ENCODE measurements around the gene TMTC1. TPM values are rescaled to one million over a fixed set of nuclear protein-coding genes. Genes with fewer than 3 reads are reported as not detected.

The TMTC1 gene
- total and polyA plus RNA-seq, 9 of the 15 experiments (the other 6 are each of a cell fraction or from before 2014, with no cell fraction given) = under 0.01 to 0.18 (median 0.06) TPM; not detected in 2

DNA sequence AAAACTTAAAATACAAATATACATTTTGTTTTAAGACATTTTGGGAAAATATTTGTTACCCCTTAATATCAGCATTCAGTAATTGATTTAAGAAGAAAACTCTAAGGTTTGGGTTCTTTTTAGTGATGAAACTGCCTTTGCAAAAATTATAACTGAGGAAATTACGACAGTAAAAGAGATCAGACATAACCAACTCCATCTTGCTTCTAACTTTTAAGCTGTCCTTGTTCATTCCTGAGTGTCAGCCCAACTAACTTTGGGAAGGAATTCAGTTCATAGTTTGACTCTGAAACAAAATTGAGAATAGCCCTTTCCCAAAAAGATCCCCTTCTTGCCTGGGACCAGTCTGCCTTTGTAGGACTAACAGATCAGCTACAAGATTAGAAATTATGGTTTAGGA is 93.0 kb downstream of the TMTC1 start:
- DNase-seq (ENCODE audit: extremely low read depth in 1 of 4, low spot score in 3 of 4) (no peak), ATAC-seq (no peak), FAIRE-seq (no peak)
- WGBS (ENCODE audit: insufficient coverage, low coverage, missing lambda C conversion rate) = 0% methylated on average over 1 of the region's 1 CpG
- Histone ChIP-seq H3K36me3 (ENCODE audit: control insufficient read depth, insufficient read depth, low read length) (no peaks in the 10 kb centered on the region), H3K4me1 (replicated peaks in 1 of 2; ENCODE audit: control insufficient read depth in 2 of 2, insufficient read depth in 2 of 2, low read length in 2 of 2) (no peaks in the 10 kb centered on the region), H3K4me3 (no peak overlapping the region), H4K20me1 (replicated peaks; ENCODE audit: control insufficient read depth, insufficient read depth, low read length) (no peaks in the 10 kb centered on the region), H3K9me3 (replicated peaks; ENCODE audit: control insufficient read depth, insufficient read depth, low read depth, low read length) (no peaks in the 10 kb centered on the region), H3K9me1 (ENCODE audit: control insufficient read depth, insufficient read depth, low read length) (no peaks in the 10 kb centered on the region), H3K4me2 (ENCODE audit: insufficient read depth, low read length) (no peak overlapping the region), H3K27me3 (ENCODE audit: control insufficient read depth in 2 of 2, insufficient read depth in 2 of 2, low read length in 2 of 2) (no peaks in the 10 kb centered on the region), H3K27ac (ENCODE audit: extremely low read depth, low read depth, low read length) (no peak overlapping the region), H3K79me2 (ENCODE audit: control insufficient read depth, insufficient read depth, low read length) (no peaks in the 10 kb centered on the region), H2AFZ (ENCODE audit: low read depth, low read length) (no peak overlapping the region), H3K9ac (ENCODE audit: insufficient read depth in 1 of 2, low read depth in 2 of 2, low read length in 2 of 2) (no peak overlapping the region)
- TF ChIP-seq, protein P1, sequence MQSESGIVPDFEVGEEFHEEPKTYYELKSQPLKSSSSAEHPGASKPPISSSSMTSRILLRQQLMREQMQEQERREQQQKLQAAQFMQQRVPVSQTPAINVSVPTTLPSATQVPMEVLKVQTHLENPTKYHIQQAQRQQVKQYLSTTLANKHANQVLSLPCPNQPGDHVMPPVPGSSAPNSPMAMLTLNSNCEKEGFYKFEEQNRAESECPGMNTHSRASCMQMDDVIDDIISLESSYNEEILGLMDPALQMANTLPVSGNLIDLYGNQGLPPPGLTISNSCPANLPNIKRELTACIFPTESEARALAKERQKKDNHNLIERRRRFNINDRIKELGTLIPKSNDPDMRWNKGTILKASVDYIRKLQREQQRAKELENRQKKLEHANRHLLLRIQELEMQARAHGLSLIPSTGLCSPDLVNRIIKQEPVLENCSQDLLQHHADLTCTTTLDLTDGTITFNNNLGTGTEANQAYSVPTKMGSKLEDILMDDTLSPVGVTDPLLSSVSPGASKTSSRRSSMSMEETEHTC (IDR thresholded peaks at IDR 0.05) = no peak
- CTCF ChIA-PET (ENCODE audit: low intra/inter-chr PET ratio) = no interaction called here
- in situ Hi-C loops (cut with MboI) (no loop called here), intact Hi-C loops (cut with micrococcal nuclease) (no loop called here)
- BruUV-seq (replicated peaks) = no TSS peak
- POLR2A ChIA-PET = interaction anchor here (0.9 kb wide), 1 partner anchor 9 kb away, joined by 3 read pairs; no protein-coding TSS in a partner anchor

DNA sequence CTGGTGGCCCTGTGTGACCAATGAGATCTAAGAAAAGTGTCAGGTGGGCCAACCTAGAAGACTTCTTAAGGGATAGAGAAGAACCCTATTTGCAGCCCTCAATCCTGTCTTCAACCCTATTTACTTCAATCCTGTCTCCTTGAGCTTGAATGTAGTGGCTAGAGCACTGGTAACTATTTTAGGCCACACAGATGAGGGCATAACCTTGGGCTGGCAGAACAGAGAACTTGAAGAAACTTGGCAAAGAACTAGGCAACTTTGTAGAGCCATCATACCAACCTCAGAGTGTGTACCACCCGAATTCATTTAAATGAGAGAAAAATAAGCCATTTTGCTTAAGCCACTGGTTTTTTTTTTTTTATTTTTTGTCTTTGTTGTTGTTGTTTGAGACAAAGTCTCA is 94.8 kb downstream of the TMTC1 start:
- no peaks in the 10 kb centered on the region for H3K9me1 ChIP-seq (ENCODE audit: control insufficient read depth, insufficient read depth, low read length)
- no peak overlapping the region for H3K9ac ChIP-seq (ENCODE audit: insufficient read depth in 1 of 2, low read depth in 2 of 2, low read length in 2 of 2)
- no peaks in the 10 kb centered on the region for H3K9me3 ChIP-seq (replicated peaks; ENCODE audit: control insufficient read depth, insufficient read depth, low read depth, low read length)
- H2AFZ ChIP-seq (ENCODE audit: low read depth, low read length) = no peak overlapping the region
- ATAC-seq = no peak
- no peaks in the 10 kb centered on the region for H3K4me1 ChIP-seq (replicated peaks in 1 of 2; ENCODE audit: control insufficient read depth in 2 of 2, insufficient read depth in 2 of 2, low read length in 2 of 2)
- intact Hi-C loops (cut with micrococcal nuclease) = no loop called here
- BruUV-seq (replicated peaks) = no TSS peak
- no peaks in the 10 kb centered on the region for H4K20me1 ChIP-seq (replicated peaks; ENCODE audit: control insufficient read depth, insufficient read depth, low read length)
- H3K27ac ChIP-seq (ENCODE audit: extremely low read depth, low read depth, low read length) = no peak overlapping the region
- H3K4me2 ChIP-seq (ENCODE audit: insufficient read depth, low read length) = no peak overlapping the region
- H3K4me3 ChIP-seq = no peak overlapping the region
- no peak for FAIRE-seq
- no peaks in the 10 kb centered on the region for H3K27me3 ChIP-seq (ENCODE audit: control insufficient read depth in 2 of 2, insufficient read depth in 2 of 2, low read length in 2 of 2)
- H3K36me3 ChIP-seq (ENCODE audit: control insufficient read depth, insufficient read depth, low read length) = no peaks in the 10 kb centered on the region
- DNase-seq (ENCODE audit: extremely low read depth in 1 of 4, low spot score in 3 of 4) = no peak
- no peak for TF ChIP-seq HNRNPL (IDR thresholded peaks at IDR 0.05; ENCODE audit: low read depth, low read length)
- TF ChIP-seq SRSF1 (IDR thresholded peaks at IDR 0.05; ENCODE audit: low read depth, low read length) = no peak
- TF ChIP-seq ZZZ3 (IDR thresholded peaks at IDR 0.05) = no peak
- WGBS (ENCODE audit: insufficient coverage, low coverage, missing lambda C conversion rate) = 0% methylated on average over 1 of the region's 1 CpG
- POLR2A ChIA-PET = no interaction called here
- CTCF ChIA-PET (ENCODE audit: low intra/inter-chr PET ratio) = no interaction called here
- no peaks in the 10 kb centered on the region for H3K79me2 ChIP-seq (ENCODE audit: control insufficient read depth, insufficient read depth, low read length)
- in situ Hi-C loops (cut with MboI) = no loop called here

Measured in K562 (cell line).